ENCODE data around the gene SIN3A.
"Not testable (repeated sequence)": the region's sequence is repeated elsewhere in the genome, so short reads cannot be mapped to it uniquely, and the experiment has no call there.

SIN3A gene

GRCh38 chr15:75451674-75452363 is at the start of gene SIN3A:
SIN3A (minus strand) TSS chr15:75451690; CDS start chr15:75430375, 21,315 bp downstream.
- DNase-seq: peak; percentile 99

GRCh38 chr15:75493732-75494131 is 42.2 kb upstream of the SIN3A start:
- DNase-seq: no peak

GRCh38 chr15:75483961-75484360 is 32.5 kb upstream of the SIN3A start:
- DNase-seq: no peak

GRCh38 chr15:75483556-75483955 is 32.1 kb upstream of the SIN3A start:
- DNase-seq: not testable (repeated sequence)

- DNase-seq: no peak
These were observed 31.6 kb upstream of the SIN3A start for GRCh38 chr15:75483106-75483505.

GRCh38 chr15:75480463-75480862 is 29.0 kb upstream of the SIN3A start:
- DNase-seq: not testable (repeated sequence)

GRCh38 chr15:75479670-75480069 is 28.2 kb upstream of the SIN3A start:
- no peak for DNase-seq

GRCh38 chr15:75477094-75477493 is 25.6 kb upstream of the SIN3A start:
- not testable (repeated sequence) for DNase-seq

GRCh38 chr15:75468913-75469598 is 17.6 kb upstream of the SIN3A start:
- DNase-seq: no peak

GRCh38 chr15:75460646-75461045 is 9.2 kb upstream of the SIN3A start:
- no peak for DNase-seq

- no peak for DNase-seq
These were observed 8.1 kb upstream of the SIN3A start for GRCh38 chr15:75459581-75459980.

- DNase-seq: peak in 1 of 2 experiments; percentile 34
These were observed 5.2 kb upstream of the SIN3A start for GRCh38 chr15:75456710-75457109.

- peak; percentile 53 to 55 for DNase-seq
These were observed 4.6 kb upstream of the SIN3A start for GRCh38 chr15:75455982-75456531.

- peak; percentile 59 to 63 for DNase-seq
These were observed 4.0 kb upstream of the SIN3A start for GRCh38 chr15:75455424-75455981.

- peak; percentile 37 to 46 for DNase-seq
These were observed 3.2 kb upstream of the SIN3A start for GRCh38 chr15:75454471-75455378.

- peak; percentile 98 for DNase-seq
These were observed 2.4 kb upstream of the SIN3A start for GRCh38 chr15:75453703-75454470.

GRCh38 chr15:75452865-75453702 is 1.6 kb upstream of the SIN3A start:
- DNase-seq: peak in 1 of 2 experiments; percentile 29

- peak; percentile 53 to 61 for DNase-seq
These were observed 924 bp upstream of the SIN3A start for GRCh38 chr15:75452364-75452864.

GRCh38 chr15:75451202-75451673 is 252 bp downstream of the SIN3A start:
- DNase-seq: no peak
